Endothelial cell (in vitro differentiated cells): ENCODE measurements around the gene CALB2. TPM values are rescaled to one million over a fixed set of nuclear protein-coding genes. Genes with fewer than 3 reads are reported as not detected.

Experiments used
- DNase-seq: peaks from one replicate; pipeline ENCODE4 v3.0.0; 2021; ENCODE audit warnings: low spot score
- H3K27ac Mint-ChIP-seq: one replicate; pipeline ENCODE4 v1.8.0; 2021; ENCODE audit warnings: mixed read lengths, inconsistent platforms; ENCODE audit not compliant: unreplicated experiment
- H3K27me3 Mint-ChIP-seq: one replicate; pipeline ENCODE4 v1.8.0; 2021; ENCODE audit warnings: mild to moderate bottlenecking, moderate library complexity, mixed read lengths, inconsistent platforms; ENCODE audit not compliant: unreplicated experiment
- H3K36me3 Mint-ChIP-seq: one replicate; pipeline ENCODE4 v1.8.0; 2021; ENCODE audit warnings: mild to moderate bottlenecking, low read depth, mixed read lengths, inconsistent platforms; ENCODE audit not compliant: unreplicated experiment
- H3K4me1 Mint-ChIP-seq: one replicate; pipeline ENCODE4 v1.8.0; 2021; ENCODE audit warnings: mild to moderate bottlenecking, mixed read lengths, inconsistent platforms; ENCODE audit not compliant: unreplicated experiment
- H3K4me3 Mint-ChIP-seq: one replicate; pipeline ENCODE4 v1.8.0; 2021; ENCODE audit warnings: mild to moderate bottlenecking, mixed read lengths, inconsistent platforms; ENCODE audit not compliant: unreplicated experiment
- H3K9me3 Mint-ChIP-seq: one replicate; pipeline ENCODE4 v1.8.0; 2021; ENCODE audit warnings: mixed read lengths, inconsistent platforms; ENCODE audit not compliant: unreplicated experiment
- CTCF ChIP-seq: fragments of 200-600 bp; sonication (generic); IDR thresholded peaks from one replicate; pipeline ENCODE4 v1.5.0; 2021; ENCODE audit warnings: antibody characterized with exemption; ENCODE audit not compliant: unreplicated experiment
- total RNA-seq: library from RNA; stranded (reverse); fragmentation: NEBNext Ultra II Directional; extraction: Animal tissue kit (Norgen Biotek cat#: 25700); gene quantifications from one replicate; pipeline ENCODE4 v1.2.1, GENCODE V29; 2021; ENCODE audit not compliant: unreplicated experiment

The CALB2 gene
- total RNA-seq, 1 donor from 2014 or later = 12.9 TPM

GRCh38 chr16:71357681-71358080, 842 bp upstream of the CALB2 start:
- Mint-ChIP-seq H3K9me3 (no peaks in the 10 kb centered on the region), H3K27ac (no peak overlapping the region), H3K36me3 (no peaks in the 10 kb centered on the region), H3K27me3 (peaks cover 4% of the 10 kb centered on the region), H3K4me1 (no peaks in the 10 kb centered on the region), H3K4me3 (no peak overlapping the region)
- no peak for DNase-seq
- no peak for TF ChIP-seq CTCF

GRCh38 chr16:71359431-71359830, 908 bp downstream of the CALB2 start:
- TF ChIP-seq CTCF = no peak
- no peaks in the 10 kb centered on the region for H3K36me3 Mint-ChIP-seq
- no peaks in the 10 kb centered on the region for H3K9me3 Mint-ChIP-seq
- no peak overlapping the region for H3K4me3 Mint-ChIP-seq
- peaks cover 4% of the 10 kb centered on the region for H3K27me3 Mint-ChIP-seq
- no peaks in the 10 kb centered on the region for H3K4me1 Mint-ChIP-seq
- no peak overlapping the region for H3K27ac Mint-ChIP-seq
- no peak for DNase-seq

GRCh38 chr16:71360378-71360777, 1.9 kb downstream of the CALB2 start:
- H3K36me3 Mint-ChIP-seq = no peaks in the 10 kb centered on the region
- H3K27me3 Mint-ChIP-seq = peaks cover 4% of the 10 kb centered on the region
- no peak for TF ChIP-seq CTCF
- H3K27ac Mint-ChIP-seq = no peak overlapping the region
- no peak for DNase-seq
- no peak overlapping the region for H3K4me3 Mint-ChIP-seq
- H3K4me1 Mint-ChIP-seq = no peaks in the 10 kb centered on the region
- no peaks in the 10 kb centered on the region for H3K9me3 Mint-ChIP-seq

- Mint-ChIP-seq H3K27ac (no peak overlapping the region), H3K27me3 (peaks cover 1% of the 10 kb centered on the region), H3K4me3 (no peak overlapping the region), H3K36me3 (no peaks in the 10 kb centered on the region), H3K9me3 (no peaks in the 10 kb centered on the region), H3K4me1 (no peaks in the 10 kb centered on the region)
- no peak for TF ChIP-seq CTCF
- DNase-seq = no peak
Observed at GRCh38 chr16:71364133-71364681, 5.7 kb downstream of the CALB2 start.

GRCh38 chr16:71365021-71365420, 6.5 kb downstream of the CALB2 start:
- H3K4me1 Mint-ChIP-seq = no peaks in the 10 kb centered on the region
- peaks cover 3% of the 10 kb centered on the region for H3K27me3 Mint-ChIP-seq
- H3K27ac Mint-ChIP-seq = no peak overlapping the region
- H3K36me3 Mint-ChIP-seq = no peaks in the 10 kb centered on the region
- no peaks in the 10 kb centered on the region for H3K9me3 Mint-ChIP-seq
- H3K4me3 Mint-ChIP-seq = no peak overlapping the region
- no peak for TF ChIP-seq CTCF
- DNase-seq = no peak
